Mesenchymal stem cell (in vitro differentiated cells and primary cell): ENCODE measurements around the gene UTF1.

Experiments
- DNase-seq: peaks from one replicate; pipeline ENCODE4 v3.0.0-alpha.2; 2013
- H2AFZ ChIP-seq: one replicate; pipeline ENCODE4 v1.6.1; 2013; ENCODE audit warnings: low read depth, mild to moderate bottlenecking, control low read depth, inconsistent platforms, low read length, moderate library complexity
- H2AK5ac ChIP-seq: 2 replicates; pipeline ENCODE4 v1.6.1; 2013; ENCODE audit warnings: low read length, moderate library complexity, mild to moderate bottlenecking, inconsistent platforms; ENCODE audit not compliant: severe bottlenecking
- H2BK120ac ChIP-seq: one replicate; pipeline ENCODE4 v1.6.1; 2013; ENCODE audit warnings: low read depth, mild to moderate bottlenecking, inconsistent platforms, low read length, moderate library complexity
- H2BK12ac ChIP-seq, 2 experiments: one replicate each; pipeline ENCODE4 v1.6.1; 2013; ENCODE audit warnings: inconsistent platforms in 2 of 2, low read length in 2 of 2, mild to moderate bottlenecking in 2 of 2, moderate library complexity in 2 of 2, control low read depth in 1 of 2
- H2BK15ac ChIP-seq: one replicate; pipeline ENCODE4 v1.6.1; 2013; ENCODE audit warnings: mild to moderate bottlenecking, low read depth, inconsistent platforms; ENCODE audit not compliant: poor library complexity, severe bottlenecking
- H2BK5ac ChIP-seq: 2 replicates; pipeline ENCODE4 v1.6.1; 2013; ENCODE audit warnings: low read depth, mild to moderate bottlenecking, low read length, control low read depth, inconsistent platforms; ENCODE audit not compliant: poor library complexity, severe bottlenecking
- H3K14ac ChIP-seq, 2 experiments: one replicate each; pipeline ENCODE4 v1.6.1; 2013; ENCODE audit warnings: inconsistent platforms in 2 of 2, low read length in 2 of 2, control low read depth in 1 of 2, mild to moderate bottlenecking in 1 of 2, moderate library complexity in 1 of 2
- H3K18ac ChIP-seq, 2 experiments: one replicate each; pipeline ENCODE4 v1.6.1; 2013; ENCODE audit warnings: inconsistent platforms in 2 of 2, low read length in 2 of 2, control low read depth in 1 of 2, low read depth in 1 of 2, mild to moderate bottlenecking in 1 of 2
- H3K23ac ChIP-seq, 2 experiments: one replicate each; pipeline ENCODE4 v1.6.1; 2013; ENCODE audit warnings: inconsistent platforms in 2 of 2, low read length in 2 of 2, mild to moderate bottlenecking in 2 of 2, moderate library complexity in 2 of 2, control low read depth in 1 of 2
- H3K27ac ChIP-seq: 2 replicates; pipeline ENCODE4 v1.5.1; 2013; ENCODE audit warnings: mild to moderate bottlenecking, moderate library complexity, low read length, control low read depth, inconsistent platforms; ENCODE audit not compliant: poor library complexity, severe bottlenecking
- H3K27me3 ChIP-seq, 2 experiments: 2 replicates each; pipeline versions ENCODE4 v1.6.1 to v1.7.0; 2013; ENCODE audit warnings: low read length in 2 of 2, mild to moderate bottlenecking in 2 of 2, moderate library complexity in 2 of 2, control low read depth in 1 of 2, inconsistent platforms in 1 of 2; ENCODE audit not compliant: control insufficient read depth in 1 of 2, insufficient read depth in 1 of 2
- H3K36me3 ChIP-seq, 2 experiments: 2 replicates each; pipeline versions ENCODE4 v1.6.1 to v1.7.0; 2013; ENCODE audit warnings: low read length in 2 of 2, control low read depth in 1 of 2, inconsistent platforms in 1 of 2, low read depth in 1 of 2, mild to moderate bottlenecking in 1 of 2; ENCODE audit not compliant: insufficient read depth in 2 of 2, control insufficient read depth in 1 of 2
- H3K4ac ChIP-seq, 2 experiments: one replicate each; pipeline ENCODE4 v1.6.1; 2013; ENCODE audit warnings: inconsistent platforms in 2 of 2, low read length in 2 of 2, mild to moderate bottlenecking in 2 of 2, moderate library complexity in 2 of 2, control low read depth in 1 of 2, low read depth in 1 of 2
- H3K4me1 ChIP-seq: 2 replicates; pipeline ENCODE4 v1.6.1; 2013; ENCODE audit warnings: low read depth, low read length, control low read depth; ENCODE audit not compliant: control insufficient read depth, insufficient read depth
- H3K4me2 ChIP-seq: 2 replicates; pipeline ENCODE4 v1.6.1; 2013; ENCODE audit warnings: low read length, mild to moderate bottlenecking, inconsistent platforms; ENCODE audit not compliant: poor library complexity, severe bottlenecking
- H3K4me3 ChIP-seq, 2 experiments: 2 replicates each; pipeline versions ENCODE4 v1.5.1 to v1.7.0; 2013; ENCODE audit warnings: low read length in 2 of 2, mild to moderate bottlenecking in 2 of 2, control low read depth in 1 of 2, low read depth in 1 of 2; ENCODE audit not compliant: insufficient read depth in 1 of 2
- H3K79me1 ChIP-seq: replicated peaks from 2 replicates; pipeline ENCODE4 v1.6.1; 2013; ENCODE audit warnings: mild to moderate bottlenecking, control low read depth, low read length, inconsistent platforms; ENCODE audit not compliant: poor library complexity, severe bottlenecking
- H3K9ac ChIP-seq: 2 replicates; pipeline ENCODE4 v1.7.0; 2013; ENCODE audit warnings: mild to moderate bottlenecking, low read length, moderate library complexity
- H3K9me3 ChIP-seq: 2 replicates; pipeline ENCODE4 v1.7.0; 2013; ENCODE audit warnings: mild to moderate bottlenecking, low read length; ENCODE audit not compliant: control insufficient read depth
- H4K8ac ChIP-seq: one replicate; pipeline ENCODE4 v1.6.1; 2013; ENCODE audit warnings: inconsistent platforms, mild to moderate bottlenecking, low read length, moderate library complexity
- H4K91ac ChIP-seq: one replicate; pipeline ENCODE4 v1.6.1; 2013; ENCODE audit warnings: mild to moderate bottlenecking, low read length, inconsistent platforms
- WGBS: methylation state at CpG from one replicate; pipeline ENCODE4 v1.1.7; 2013; ENCODE audit warnings: mixed read lengths; 5-methylcytosine and 5-hydroxymethylcytosine counted together

UTF1 gene

GRCh38 chr10:133214468-133215410, 15.3 kb upstream of the UTF1 start:
- H2BK12ac ChIP-seq, result no peak overlapping the region
- H3K4me1 ChIP-seq, result peaks cover 2% of the 10 kb centered on the region
- H3K4ac ChIP-seq, result no peak overlapping the region
- H3K4me2 ChIP-seq, result no peak overlapping the region
- H3K27ac ChIP-seq, result no peak overlapping the region
- H3K36me3 ChIP-seq, result no peaks in the 10 kb centered on the region
- H4K8ac ChIP-seq, result no peak overlapping the region
- no peak overlapping the region for H3K23ac ChIP-seq
- DNase-seq, result no peak
- no peaks in the 10 kb centered on the region for H3K9me3 ChIP-seq
- H3K4me3 ChIP-seq, result no peak overlapping the region
- H4K91ac ChIP-seq, result no peak overlapping the region
- 89% methylated on average over 28 of the region's 28 CpGs for WGBS
- H2AFZ ChIP-seq, result no peak overlapping the region
- no peak overlapping the region for H2BK15ac ChIP-seq
- H2BK120ac ChIP-seq, result no peak overlapping the region
- H2BK5ac ChIP-seq, result no peak overlapping the region
- no peak overlapping the region for H3K18ac ChIP-seq
- H3K79me1 ChIP-seq, result no peaks in the 10 kb centered on the region
- H3K27me3 ChIP-seq, result peaks cover 5 to 24% of the 10 kb centered on the region in 2 experiments
- H3K9ac ChIP-seq, result no peak overlapping the region
- H3K14ac ChIP-seq, result no peak overlapping the region
- H2AK5ac ChIP-seq, result no peak overlapping the region

DNA sequence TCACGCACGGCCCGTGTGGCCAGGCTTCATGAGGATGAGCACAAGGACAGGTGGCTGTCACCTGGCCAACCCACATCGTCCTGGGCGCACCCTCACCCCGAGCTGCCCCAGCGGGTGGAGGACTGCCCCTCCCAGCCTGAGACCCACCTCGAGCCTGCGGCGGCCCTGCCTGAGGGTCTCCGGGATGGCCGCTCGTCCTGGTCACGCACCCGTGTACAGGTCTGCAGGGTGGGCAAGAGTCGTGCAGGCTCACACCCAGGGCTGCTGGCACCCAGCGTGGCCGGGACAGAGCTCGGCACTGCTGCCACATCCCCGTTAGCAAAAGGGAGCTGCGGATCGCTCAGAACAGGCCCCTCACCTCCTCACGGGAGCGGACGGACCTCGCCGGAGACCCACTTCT, 14.4 kb upstream of the UTF1 start:
- no peak overlapping the region for H2BK12ac ChIP-seq
- no peak overlapping the region for H4K8ac ChIP-seq
- H2AK5ac ChIP-seq, result no peak overlapping the region
- peaks cover 5 to 25% of the 10 kb centered on the region in 2 experiments for H3K27me3 ChIP-seq
- peaks cover 2% of the 10 kb centered on the region for H3K4me1 ChIP-seq
- H2AFZ ChIP-seq, result no peak overlapping the region
- H3K79me1 ChIP-seq, result no peaks in the 10 kb centered on the region
- H2BK5ac ChIP-seq, result no peak overlapping the region
- H2BK120ac ChIP-seq, result no peak overlapping the region
- H4K91ac ChIP-seq, result no peak overlapping the region
- H3K4ac ChIP-seq, result no peak overlapping the region
- H3K18ac ChIP-seq, result no peak overlapping the region
- WGBS, result 93% methylated on average over 27 of the region's 27 CpGs
- no peak for DNase-seq
- no peak overlapping the region for H3K9ac ChIP-seq
- H2BK15ac ChIP-seq, result no peak overlapping the region
- no peaks in the 10 kb centered on the region for H3K9me3 ChIP-seq
- H3K14ac ChIP-seq, result no peak overlapping the region
- no peak overlapping the region for H3K4me3 ChIP-seq
- no peak overlapping the region for H3K4me2 ChIP-seq
- no peak overlapping the region for H3K27ac ChIP-seq
- no peaks in the 10 kb centered on the region for H3K36me3 ChIP-seq
- H3K23ac ChIP-seq, result no peak overlapping the region

- no peaks in the 10 kb centered on the region for H3K79me1 ChIP-seq
- no peak overlapping the region for H3K18ac ChIP-seq
- H3K4me1 ChIP-seq, result peaks cover 2% of the 10 kb centered on the region
- H2BK120ac ChIP-seq, result no peak overlapping the region
- H3K27ac ChIP-seq, result no peak overlapping the region
- no peak overlapping the region for H3K23ac ChIP-seq
- no peaks in the 10 kb centered on the region for H3K36me3 ChIP-seq
- no peak overlapping the region for H3K4me2 ChIP-seq
- H3K14ac ChIP-seq, result no peak overlapping the region
- no peak overlapping the region for H3K9ac ChIP-seq
- H2BK15ac ChIP-seq, result no peak overlapping the region
- H3K27me3 ChIP-seq, result peaks cover 12 to 27% of the 10 kb centered on the region in 2 experiments
- no peak overlapping the region for H2AFZ ChIP-seq
- H2BK5ac ChIP-seq, result no peak overlapping the region
- no peak overlapping the region for H4K91ac ChIP-seq
- no peak overlapping the region for H2BK12ac ChIP-seq
- H3K9me3 ChIP-seq, result no peaks in the 10 kb centered on the region
- DNase-seq, result no peak
- no peak overlapping the region for H3K4ac ChIP-seq
- WGBS, result 89% methylated on average over 24 of the region's 26 CpGs
- no peak overlapping the region for H3K4me3 ChIP-seq
- no peak overlapping the region for H4K8ac ChIP-seq
- no peak overlapping the region for H2AK5ac ChIP-seq
Measured at GRCh38 chr10:133216776-133217175, 13.2 kb upstream of the UTF1 start.

DNA sequence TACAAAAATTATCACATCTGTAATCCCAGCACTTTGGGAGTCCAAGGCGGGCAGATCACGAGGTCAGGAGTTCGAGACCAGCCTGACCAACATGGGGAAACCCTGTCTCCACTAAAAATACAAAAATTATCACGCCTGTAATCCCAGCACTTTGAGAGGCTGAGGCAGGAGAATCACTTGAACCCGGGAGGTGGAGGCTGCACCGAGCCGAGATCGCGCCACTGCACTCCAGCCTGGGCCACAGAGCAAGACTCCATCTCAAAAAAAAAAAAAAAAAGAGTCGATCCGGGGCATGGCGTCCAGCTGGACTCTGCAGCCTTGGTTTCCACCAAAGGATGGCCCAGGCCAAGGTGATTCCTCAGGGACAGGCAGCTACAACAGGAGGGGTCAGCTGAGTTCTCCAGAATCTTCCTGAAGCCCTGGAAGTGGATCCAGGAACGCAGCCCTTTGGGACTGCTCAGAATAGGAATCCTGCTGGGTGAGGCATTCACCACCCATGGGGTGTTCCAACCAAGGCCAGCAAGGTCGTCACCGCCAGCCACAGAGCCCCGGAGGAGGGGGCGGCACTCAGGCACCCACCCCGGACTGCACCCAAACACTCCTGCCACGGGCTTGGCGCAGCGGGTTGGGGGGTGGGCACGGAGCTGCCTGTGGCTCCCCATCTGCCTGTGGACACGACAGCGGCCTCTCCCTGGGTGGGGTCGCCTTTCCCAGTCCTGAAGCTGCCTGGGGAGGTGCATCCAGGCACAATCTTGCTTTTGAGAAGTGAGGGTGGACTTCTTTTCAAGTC, 12.0 kb upstream of the UTF1 start:
- no peak overlapping the region for H3K23ac ChIP-seq
- no peak overlapping the region for H2BK120ac ChIP-seq
- peaks cover 12 to 22% of the 10 kb centered on the region in 2 experiments for H3K27me3 ChIP-seq
- peaks cover 2% of the 10 kb centered on the region for H3K4me1 ChIP-seq
- H3K4ac ChIP-seq, result no peak overlapping the region
- H2BK5ac ChIP-seq, result no peak overlapping the region
- H2BK15ac ChIP-seq, result no peak overlapping the region
- H3K9ac ChIP-seq, result no peak overlapping the region
- WGBS, result 87% methylated on average over 25 of the region's 25 CpGs
- no peaks in the 10 kb centered on the region for H3K9me3 ChIP-seq
- no peak for DNase-seq
- no peaks in the 10 kb centered on the region for H3K79me1 ChIP-seq
- no peak overlapping the region for H3K18ac ChIP-seq
- H2AK5ac ChIP-seq, result no peak overlapping the region
- no peak overlapping the region for H3K4me2 ChIP-seq
- H3K14ac ChIP-seq, result no peak overlapping the region
- H4K8ac ChIP-seq, result no peak overlapping the region
- H3K27ac ChIP-seq, result no peak overlapping the region
- no peaks in the 10 kb centered on the region for H3K36me3 ChIP-seq
- no peak overlapping the region for H2BK12ac ChIP-seq
- peak overlapping the region; percentile 61 for H4K91ac ChIP-seq
- no peak overlapping the region for H3K4me3 ChIP-seq
- H2AFZ ChIP-seq, result no peak overlapping the region
